ENCODE measurements around the gene RNASE8.

DNA sequence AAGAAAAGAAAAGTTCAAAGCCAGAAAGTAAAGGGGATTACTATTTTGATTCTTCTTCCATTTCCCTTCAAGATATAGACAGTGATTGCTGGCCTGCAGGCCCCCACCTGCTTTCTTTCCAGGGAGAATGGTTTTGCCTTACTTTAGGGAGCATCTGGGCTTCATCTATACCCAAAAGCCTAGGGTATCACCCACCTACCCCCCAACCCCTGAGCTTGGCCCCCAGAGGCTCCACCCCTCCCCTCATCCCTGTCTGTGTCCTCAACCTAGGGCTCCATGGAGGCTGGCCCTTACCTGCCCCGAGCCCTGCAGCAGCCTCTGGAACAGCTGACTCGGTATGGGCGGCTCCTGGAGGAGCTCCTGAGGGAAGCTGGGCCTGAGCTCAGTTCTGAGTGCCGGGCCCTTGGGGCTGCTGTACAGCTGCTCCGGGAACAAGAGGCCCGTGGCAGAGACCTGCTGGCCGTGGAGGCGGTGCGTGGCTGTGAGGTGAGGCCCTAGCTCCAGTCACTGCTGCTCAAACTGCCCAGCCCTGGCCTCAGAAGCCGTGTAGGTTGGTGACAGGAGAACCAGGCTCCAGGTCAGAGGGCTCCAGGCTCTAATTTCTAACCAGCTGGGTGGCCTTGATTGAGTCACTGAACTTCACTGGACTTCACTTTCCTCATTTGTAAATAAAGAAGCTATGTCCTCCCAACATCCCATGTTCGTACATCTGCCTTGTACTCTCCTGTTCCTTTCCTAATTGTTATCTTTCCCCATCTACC is 26.1 kb downstream of the RNASE8 start:
- TF ChIP-seq, protein P1, sequence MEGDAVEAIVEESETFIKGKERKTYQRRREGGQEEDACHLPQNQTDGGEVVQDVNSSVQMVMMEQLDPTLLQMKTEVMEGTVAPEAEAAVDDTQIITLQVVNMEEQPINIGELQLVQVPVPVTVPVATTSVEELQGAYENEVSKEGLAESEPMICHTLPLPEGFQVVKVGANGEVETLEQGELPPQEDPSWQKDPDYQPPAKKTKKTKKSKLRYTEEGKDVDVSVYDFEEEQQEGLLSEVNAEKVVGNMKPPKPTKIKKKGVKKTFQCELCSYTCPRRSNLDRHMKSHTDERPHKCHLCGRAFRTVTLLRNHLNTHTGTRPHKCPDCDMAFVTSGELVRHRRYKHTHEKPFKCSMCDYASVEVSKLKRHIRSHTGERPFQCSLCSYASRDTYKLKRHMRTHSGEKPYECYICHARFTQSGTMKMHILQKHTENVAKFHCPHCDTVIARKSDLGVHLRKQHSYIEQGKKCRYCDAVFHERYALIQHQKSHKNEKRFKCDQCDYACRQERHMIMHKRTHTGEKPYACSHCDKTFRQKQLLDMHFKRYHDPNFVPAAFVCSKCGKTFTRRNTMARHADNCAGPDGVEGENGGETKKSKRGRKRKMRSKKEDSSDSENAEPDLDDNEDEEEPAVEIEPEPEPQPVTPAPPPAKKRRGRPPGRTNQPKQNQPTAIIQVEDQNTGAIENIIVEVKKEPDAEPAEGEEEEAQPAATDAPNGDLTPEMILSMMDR (conservative IDR thresholded peaks at IDR 0.05) = no peak
- TF ChIP-seq ZFX (IDR thresholded peaks at IDR 0.05) = no peak

Measured in C4-2B (cell line).